ENCODE data around the gene SPATA4.
A peak's percentile ranks its signal among the peaks of the same experiment; 100 is the strongest.
"Not testable (repeated sequence)": the region's sequence is repeated elsewhere in the genome, so short reads cannot be mapped to it uniquely, and the experiment has no call there.

The SPATA4 gene

GRCh38 chr4:176195184-176195978 is at the start of gene SPATA4:
SPATA4 (minus strand) TSS chr4:176195585; CDS start chr4:176195562, 23 bp downstream.
- DNase-seq: peak; percentile 96

- no peak for DNase-seq
Observed at GRCh38 chr4:176242764-176243347, 47.5 kb upstream of the SPATA4 start.

GRCh38 chr4:176241703-176242102 is 46.3 kb upstream of the SPATA4 start:
- no peak for DNase-seq

- DNase-seq: no peak
Observed at GRCh38 chr4:176238826-176239225, 43.4 kb upstream of the SPATA4 start.

- no peak for DNase-seq
Observed at GRCh38 chr4:176238157-176238610, 42.8 kb upstream of the SPATA4 start.

GRCh38 chr4:176236946-176237345 is 41.6 kb upstream of the SPATA4 start:
- DNase-seq: no peak

GRCh38 chr4:176230836-176231235 is 35.5 kb upstream of the SPATA4 start:
- DNase-seq: no peak

GRCh38 chr4:176229645-176230044 is 34.3 kb upstream of the SPATA4 start:
- DNase-seq: no peak

GRCh38 chr4:176226736-176227135 is 31.4 kb upstream of the SPATA4 start:
- no peak for DNase-seq

- DNase-seq: no peak
Observed at GRCh38 chr4:176223561-176223960, 28.2 kb upstream of the SPATA4 start.

GRCh38 chr4:176222149-176222548 is 26.8 kb upstream of the SPATA4 start:
- DNase-seq: no peak

- DNase-seq: no peak
Observed at GRCh38 chr4:176217510-176217909, 22.1 kb upstream of the SPATA4 start.

- not testable (repeated sequence) for DNase-seq
Observed at GRCh38 chr4:176212351-176212750, 17.0 kb upstream of the SPATA4 start.

GRCh38 chr4:176210579-176211296 is 15.4 kb upstream of the SPATA4 start:
- DNase-seq: no peak

GRCh38 chr4:176210101-176210500 is 14.7 kb upstream of the SPATA4 start:
- DNase-seq: no peak

GRCh38 chr4:176209535-176209934 is 14.2 kb upstream of the SPATA4 start:
- DNase-seq: no peak

GRCh38 chr4:176207839-176208238 is 12.5 kb upstream of the SPATA4 start:
- no peak for DNase-seq

- no peak for DNase-seq
Observed at GRCh38 chr4:176205299-176205698, 9.9 kb upstream of the SPATA4 start.

GRCh38 chr4:176198316-176198903 is 3.0 kb upstream of the SPATA4 start:
- no peak for DNase-seq

- peak; percentile 77 for DNase-seq
Observed at GRCh38 chr4:176193938-176194337, 1.4 kb downstream of the SPATA4 start.

GRCh38 chr4:176193126-176193525 is 2.3 kb downstream of the SPATA4 start:
- no peak for DNase-seq

- no peak for DNase-seq
Observed at GRCh38 chr4:176191974-176192373, 3.4 kb downstream of the SPATA4 start.
